ENCODE measurements around the gene ZBTB14.

The ZBTB14 gene

GRCh38 chr18:5288517-5288935 lies 7.0 kb downstream of the ZBTB14 start:
- FAIRE-seq: no peak

GRCh38 chr18:5287854-5288253 lies 7.7 kb downstream of the ZBTB14 start:
- no peak for FAIRE-seq

- FAIRE-seq: no peak
These were observed 9.0 kb downstream of the ZBTB14 start for GRCh38 chr18:5286525-5286924.

- no peak for FAIRE-seq
These were observed 10.2 kb downstream of the ZBTB14 start for GRCh38 chr18:5285326-5285725.

- no peak for FAIRE-seq
These were observed 10.7 kb downstream of the ZBTB14 start for GRCh38 chr18:5284808-5285207.

- no peak for FAIRE-seq
These were observed 12.8 kb downstream of the ZBTB14 start for GRCh38 chr18:5282770-5283169.

- FAIRE-seq: no peak
These were observed 18.6 kb downstream of the ZBTB14 start for GRCh38 chr18:5276947-5277346.

GRCh38 chr18:5275872-5276271 lies 19.7 kb downstream of the ZBTB14 start:
- FAIRE-seq: no peak

GRCh38 chr18:5268874-5269273 lies 26.7 kb downstream of the ZBTB14 start:
- no peak for FAIRE-seq

GRCh38 chr18:5266721-5267120 lies 28.8 kb downstream of the ZBTB14 start:
- FAIRE-seq: no peak

GRCh38 chr18:5253910-5254309 lies 41.6 kb downstream of the ZBTB14 start:
- no peak for FAIRE-seq

- FAIRE-seq: no peak
These were observed 44.4 kb downstream of the ZBTB14 start for GRCh38 chr18:5251117-5251516.

- no peak for FAIRE-seq
These were observed 44.9 kb downstream of the ZBTB14 start for GRCh38 chr18:5250603-5251002.

GRCh38 chr18:5244941-5245340 lies 50.6 kb downstream of the ZBTB14 start:
- no peak for FAIRE-seq

- no peak for FAIRE-seq
These were observed 56.1 kb downstream of the ZBTB14 start for GRCh38 chr18:5239447-5239846.
